Natural killer cell (primary cell): ENCODE results near the gene CCT4. TPM values are rescaled to one million over a fixed set of nuclear protein-coding genes. Genes with fewer than 3 reads are reported as not detected.
"Not testable (repeated sequence)": the region's sequence is repeated elsewhere in the genome, so short reads cannot be mapped to it uniquely, and the experiment has no call there.

Experiments
- ATAC-seq, 3 donors: fragments of 150-1000 bp in 2 of 3; fragments of 200-7000 bp in 1 of 3; cut with Tn5 transposase; 1 replicate in 1 of 3; 2 replicates in 2 of 3; pipeline ENCODE4 v1.10.0; 2021; ENCODE audit warnings: mild to moderate bottlenecking in 2 of 3, moderate library complexity in 2 of 3
- DNase-seq, 2 donors: peaks; one replicate each; pipeline versions ENCODE4 v3.0.0 to v3.0.0-alpha.2; 2013 to 2021; ENCODE audit warnings: mixed read lengths in 1 of 2
- H3K27ac ChIP-seq: one replicate; pipeline ENCODE4 v1.5.1; 2013; ENCODE audit warnings: mild to moderate bottlenecking, low read length
- H3K27me3 ChIP-seq: one replicate; pipeline ENCODE4 v1.6.1; 2013; ENCODE audit warnings: low read length; ENCODE audit not compliant: control insufficient read depth, insufficient read depth
- H3K36me3 ChIP-seq: one replicate; pipeline ENCODE4 v1.6.1; 2013; ENCODE audit warnings: low read length; ENCODE audit not compliant: control insufficient read depth, insufficient read depth
- H3K4me1 ChIP-seq: one replicate; pipeline ENCODE4 v1.6.1; 2013; ENCODE audit warnings: low read length; ENCODE audit not compliant: control insufficient read depth, insufficient read depth
- H3K4me3 ChIP-seq: one replicate; pipeline ENCODE4 v1.5.1; 2013; ENCODE audit warnings: low read length
- H3K9me3 ChIP-seq: one replicate; pipeline ENCODE4 v1.6.1; 2013; ENCODE audit warnings: low read length; ENCODE audit not compliant: control insufficient read depth, insufficient read depth
- H3K27ac Mint-ChIP-seq, 2 donors: one replicate each; pipeline ENCODE4 v1.8.0; 2022; ENCODE audit warnings: mild to moderate bottlenecking in 2 of 2, mixed read lengths in 2 of 2, moderate library complexity in 1 of 2
- H3K27me3 Mint-ChIP-seq, 2 donors: one replicate each; pipeline ENCODE4 v1.8.0; 2022; ENCODE audit warnings: low read depth in 2 of 2, mixed read lengths in 2 of 2
- H3K36me3 Mint-ChIP-seq: one replicate; pipeline ENCODE4 v1.8.0; 2022; ENCODE audit warnings: mixed read lengths
- H3K4me1 Mint-ChIP-seq, 2 donors: one replicate each; pipeline ENCODE4 v1.8.0; 2022; ENCODE audit warnings: mixed read lengths in 2 of 2
- H3K4me3 Mint-ChIP-seq: one replicate; pipeline ENCODE4 v1.8.0; 2022; ENCODE audit warnings: mild to moderate bottlenecking, moderate library complexity, mixed read lengths
- H3K9me3 Mint-ChIP-seq, 2 donors: one replicate each; pipeline ENCODE4 v1.8.0; 2022; ENCODE audit warnings: mixed read lengths in 2 of 2
- WGBS: methylation state at CpG from one replicate; pipeline ENCODE4 v1.1.7; 2013; ENCODE audit warnings: missing lambda C conversion rate; ENCODE audit not compliant: insufficient coverage; 5-methylcytosine and 5-hydroxymethylcytosine counted together
- intact Hi-C: fragments of 100-400 bp; cut with micrococcal nuclease; formaldehyde crosslinking; loops from one replicate; pipeline ENCODE4 v1.14.2; 2022
- total RNA-seq, 4 donors: library from RNA; stranded (reverse); fragments of 120-200 nt in 1 of 4; gene quantifications; one replicate each; pipeline versions ENCODE4 v1.2.3 to v1.2.4, GENCODE V29; 2013 to 2022
- TF ChIP-seq, protein P1 (sequence below): fragments of 200-600 bp; IDR thresholded peaks from one replicate; pipeline ENCODE4 v1.8.0; 2022; ENCODE audit warnings: antibody characterized with exemption

CCT4 gene
- total RNA-seq, 3 donors from 2014 or later (not counting 1 experiment from before 2014, with no cell fraction given): 79.4 to 108 (median 84.5) TPM

DNA sequence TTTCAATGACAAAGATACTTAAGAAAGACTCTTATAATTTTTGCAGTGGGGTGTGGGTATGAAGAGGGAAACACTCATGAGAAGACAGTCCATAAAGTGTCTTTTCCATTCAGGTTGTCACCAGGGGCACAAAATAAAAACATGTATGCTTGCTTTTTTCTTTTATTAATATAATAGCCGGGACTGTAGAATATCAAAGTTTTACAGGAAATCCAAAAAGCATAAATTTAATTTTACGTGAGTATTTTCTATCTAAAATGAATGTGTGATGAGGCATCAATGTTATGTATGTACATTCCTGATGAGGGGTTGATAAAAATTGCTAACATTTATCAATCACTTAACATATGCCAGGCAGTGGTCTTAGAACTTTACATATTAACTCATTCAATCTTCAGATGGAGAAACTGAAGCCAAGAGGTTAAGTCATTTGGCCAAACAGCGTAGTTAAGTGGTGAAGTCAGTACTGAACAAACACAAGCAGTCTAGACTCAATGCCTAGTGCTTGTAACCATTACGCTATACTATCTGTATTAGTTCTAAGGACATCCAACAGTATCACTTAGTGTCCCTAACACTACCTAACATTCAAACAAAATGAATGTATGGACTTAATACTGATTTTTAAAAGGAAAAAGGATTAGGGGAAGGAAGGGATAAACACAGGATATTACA lies 10.7 kb downstream of the CCT4 start:
- peaks cover 7% of the 10 kb centered on the region for H3K36me3 Mint-ChIP-seq
- Histone ChIP-seq H3K36me3 (peaks cover 85% of the 10 kb centered on the region), H3K9me3 (no peaks in the 10 kb centered on the region), H3K4me1 (no peaks in the 10 kb centered on the region), H3K27me3 (no peaks in the 10 kb centered on the region), H3K27ac (no peak overlapping the region), H3K4me3 (no peak overlapping the region)
- 100% methylated on average over 2 of the region's 4 CpGs for WGBS
- no peak overlapping the region for H3K4me3 Mint-ChIP-seq
- H3K4me1 Mint-ChIP-seq: no peaks in the 10 kb centered on the region
- ATAC-seq (no peak), DNase-seq (no peak)
- H3K27me3 Mint-ChIP-seq: no peaks in the 10 kb centered on the region
- no peak overlapping the region for H3K27ac Mint-ChIP-seq
- H3K9me3 Mint-ChIP-seq: no peaks in the 10 kb centered on the region
- intact Hi-C loops: no loop called here
- TF ChIP-seq, protein P1, sequence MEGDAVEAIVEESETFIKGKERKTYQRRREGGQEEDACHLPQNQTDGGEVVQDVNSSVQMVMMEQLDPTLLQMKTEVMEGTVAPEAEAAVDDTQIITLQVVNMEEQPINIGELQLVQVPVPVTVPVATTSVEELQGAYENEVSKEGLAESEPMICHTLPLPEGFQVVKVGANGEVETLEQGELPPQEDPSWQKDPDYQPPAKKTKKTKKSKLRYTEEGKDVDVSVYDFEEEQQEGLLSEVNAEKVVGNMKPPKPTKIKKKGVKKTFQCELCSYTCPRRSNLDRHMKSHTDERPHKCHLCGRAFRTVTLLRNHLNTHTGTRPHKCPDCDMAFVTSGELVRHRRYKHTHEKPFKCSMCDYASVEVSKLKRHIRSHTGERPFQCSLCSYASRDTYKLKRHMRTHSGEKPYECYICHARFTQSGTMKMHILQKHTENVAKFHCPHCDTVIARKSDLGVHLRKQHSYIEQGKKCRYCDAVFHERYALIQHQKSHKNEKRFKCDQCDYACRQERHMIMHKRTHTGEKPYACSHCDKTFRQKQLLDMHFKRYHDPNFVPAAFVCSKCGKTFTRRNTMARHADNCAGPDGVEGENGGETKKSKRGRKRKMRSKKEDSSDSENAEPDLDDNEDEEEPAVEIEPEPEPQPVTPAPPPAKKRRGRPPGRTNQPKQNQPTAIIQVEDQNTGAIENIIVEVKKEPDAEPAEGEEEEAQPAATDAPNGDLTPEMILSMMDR: no peak

DNA sequence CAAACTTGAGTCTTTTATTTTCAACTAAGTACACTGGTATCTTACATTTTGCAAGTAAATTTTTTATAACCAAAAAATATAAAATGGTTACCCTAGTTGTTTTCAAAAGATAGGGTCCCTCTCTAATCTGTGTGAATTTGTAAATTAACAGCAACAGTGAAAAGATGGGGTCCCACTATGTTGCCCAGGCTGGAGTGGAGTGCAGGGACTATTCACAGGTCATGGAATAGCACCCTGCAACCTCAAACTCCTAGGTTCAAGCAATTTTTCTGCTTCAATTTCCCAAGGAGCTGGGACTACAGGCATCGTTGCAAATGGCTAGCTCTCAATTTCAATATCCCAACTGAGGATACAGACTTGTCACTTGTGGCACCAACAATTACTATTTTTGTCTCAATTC lies 12.1 kb downstream of the CCT4 start:
- peaks cover 7% of the 10 kb centered on the region for H3K36me3 Mint-ChIP-seq
- TF ChIP-seq, protein P1: no peak
- Histone ChIP-seq H3K9me3 (no peaks in the 10 kb centered on the region), H3K4me3 (no peak overlapping the region), H3K27me3 (no peaks in the 10 kb centered on the region), H3K27ac (no peak overlapping the region), H3K4me1 (no peaks in the 10 kb centered on the region), H3K36me3 (peaks cover 86% of the 10 kb centered on the region)
- ATAC-seq (no peak), DNase-seq (no peak)
- no peak overlapping the region for H3K4me3 Mint-ChIP-seq
- WGBS: 94% methylated on average over 1 of the region's 1 CpG
- peaks cover 0 to 2% of the 10 kb centered on the region in 2 donors for H3K4me1 Mint-ChIP-seq
- no peak overlapping the region for H3K27ac Mint-ChIP-seq
- intact Hi-C loops: no loop called here
- no peaks in the 10 kb centered on the region for H3K9me3 Mint-ChIP-seq
- no peaks in the 10 kb centered on the region for H3K27me3 Mint-ChIP-seq

DNA sequence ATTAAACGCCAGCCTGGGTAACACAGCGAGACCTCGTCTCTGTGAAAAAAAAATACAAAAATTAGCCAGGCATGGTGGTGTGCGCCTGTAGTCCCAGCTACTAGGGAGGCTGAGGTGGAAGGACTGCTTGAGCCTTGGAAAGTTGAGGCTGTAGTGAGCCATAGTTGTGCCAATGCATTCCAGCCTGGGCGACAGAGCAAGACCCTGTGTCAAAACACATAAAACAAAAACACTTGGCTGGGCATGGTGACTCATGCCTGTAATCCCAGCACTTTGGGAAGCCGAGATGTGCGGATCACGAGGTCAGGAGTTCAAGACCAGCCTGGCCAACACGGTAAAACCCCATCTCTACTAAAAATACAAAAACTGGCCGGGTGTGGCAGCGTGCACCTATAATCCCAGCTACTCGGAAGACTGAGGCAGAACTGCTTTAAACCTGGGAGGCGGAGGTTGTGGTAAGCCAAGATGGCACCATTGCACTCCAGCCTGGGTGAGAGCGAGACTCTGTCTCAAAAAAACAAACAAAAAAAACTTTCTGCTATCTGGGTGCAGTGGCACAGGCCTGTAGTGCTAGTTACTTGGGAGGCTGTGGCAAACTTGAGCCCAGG lies 21.9 kb downstream of the CCT4 start:
- H3K36me3 Mint-ChIP-seq, ATAC-seq, H3K4me1 ChIP-seq, H3K9me3 Mint-ChIP-seq, H3K9me3 ChIP-seq, DNase-seq, H3K4me3 ChIP-seq, H3K4me1 Mint-ChIP-seq, H3K27ac ChIP-seq, H3K4me3 Mint-ChIP-seq, intact Hi-C loops, H3K27me3 ChIP-seq, H3K27me3 Mint-ChIP-seq: not testable (repeated sequence)
- WGBS: 98% methylated on average over 14 of the region's 14 CpGs
- peaks cover 48% of the 10 kb centered on the region for H3K36me3 ChIP-seq
- peak overlapping the region in 1 of 2 donors; percentile 22 for H3K27ac Mint-ChIP-seq

DNA sequence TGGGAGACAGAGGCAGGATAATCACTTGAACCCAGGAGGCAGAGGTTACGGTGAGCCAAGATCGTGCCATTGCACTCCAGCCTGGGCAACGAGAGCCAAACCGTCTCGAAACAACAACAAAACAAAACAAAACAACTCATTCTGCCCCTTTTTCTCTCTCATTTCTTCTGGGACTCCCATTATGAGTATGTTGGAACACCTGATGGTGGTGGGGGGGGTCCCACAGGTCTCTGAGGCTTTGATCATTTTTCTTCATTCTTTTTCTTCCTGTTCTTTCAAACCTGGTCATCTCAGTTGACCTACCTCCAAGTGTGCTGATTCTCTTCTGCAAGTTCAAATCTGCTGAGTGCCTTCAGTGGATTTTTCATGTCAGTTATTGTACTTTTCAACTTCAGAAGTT lies 26.4 kb downstream of the CCT4 start:
- Histone ChIP-seq H3K36me3 (peaks cover 23% of the 10 kb centered on the region), H3K9me3 (no peaks in the 10 kb centered on the region), H3K4me3 (no peak overlapping the region), H3K27me3 (no peaks in the 10 kb centered on the region), H3K27ac (no peak overlapping the region), H3K4me1 (no peaks in the 10 kb centered on the region)
- no peak overlapping the region for H3K4me3 Mint-ChIP-seq
- H3K27ac Mint-ChIP-seq: no peak overlapping the region
- intact Hi-C loops: no loop called here
- H3K9me3 Mint-ChIP-seq: no peaks in the 10 kb centered on the region
- WGBS: 90% methylated on average over 3 of the region's 5 CpGs
- no peaks in the 10 kb centered on the region for H3K27me3 Mint-ChIP-seq
- TF ChIP-seq, protein P1: no peak
- ATAC-seq (no peak), DNase-seq (no peak)
- H3K4me1 Mint-ChIP-seq: no peaks in the 10 kb centered on the region
- H3K36me3 Mint-ChIP-seq: no peaks in the 10 kb centered on the region
